HTERT RPE-1 (cell line): ENCODE data around the gene GPRC5C.

ENCODE experiments used
- in situ Hi-C: fragments of 300-500 bp; cut with MboI; formaldehyde crosslinking; loops from 4 replicates; pipeline ENCODE4 v1.14.3; 2020; ENCODE audit warnings: low sequenced_read_pairs

The GPRC5C gene

DNA sequence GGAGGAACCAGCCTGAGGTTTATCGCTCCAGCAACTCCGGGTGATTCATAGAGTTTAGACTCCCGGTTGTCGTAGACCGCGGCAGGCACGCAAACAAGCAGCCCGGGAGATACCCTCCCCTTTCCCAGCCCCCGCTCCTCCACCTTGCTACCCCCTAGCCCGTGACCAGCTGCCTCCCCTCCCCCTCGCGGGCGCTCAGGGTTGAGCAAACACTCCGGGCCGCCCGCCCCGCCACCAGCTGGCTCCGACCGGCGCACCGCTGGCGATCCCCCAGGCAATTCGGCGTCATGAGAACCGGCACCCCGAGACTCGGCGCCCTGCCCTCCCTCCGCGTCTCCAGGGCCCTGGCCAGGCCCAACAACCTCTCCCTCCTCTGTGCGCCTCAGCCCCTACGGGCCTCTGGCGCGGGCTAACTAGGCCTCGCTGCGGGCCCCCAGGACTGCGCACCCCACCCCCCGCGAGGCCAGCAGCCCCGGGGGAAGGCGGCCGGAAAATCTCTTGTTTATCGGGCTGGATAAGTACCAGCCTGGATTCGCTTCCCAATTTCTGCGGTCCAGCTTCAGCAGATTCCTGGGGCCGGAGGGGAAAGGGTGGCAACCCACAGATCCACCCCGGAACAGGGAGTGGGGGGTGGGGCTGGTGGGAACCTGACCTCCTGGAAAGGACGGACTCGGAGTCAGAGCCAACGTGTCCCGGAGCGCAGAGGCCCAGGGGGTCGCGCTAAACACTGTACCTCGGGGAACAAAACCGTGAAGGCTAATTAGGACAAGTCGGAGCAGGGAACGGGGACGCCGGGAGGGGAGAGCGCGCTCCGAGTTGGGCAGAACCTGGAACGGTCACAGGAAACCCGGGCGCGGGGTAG lies 951 bp upstream of the GPRC5C start:
- in situ Hi-C loops = no loop called here

- in situ Hi-C loops = no loop called here
Measured at GRCh38 chr17:74432424-74432690, 469 bp downstream of the GPRC5C start.

- in situ Hi-C loops = no loop called here
Measured at GRCh38 chr17:74432766-74433391, 991 bp downstream of the GPRC5C start.

- in situ Hi-C loops = no loop called here
Measured at GRCh38 chr17:74433421-74434121, 1.7 kb downstream of the GPRC5C start.

- in situ Hi-C loops = no loop called here
Measured at GRCh38 chr17:74435775-74436359, 4.0 kb downstream of the GPRC5C start.

DNA sequence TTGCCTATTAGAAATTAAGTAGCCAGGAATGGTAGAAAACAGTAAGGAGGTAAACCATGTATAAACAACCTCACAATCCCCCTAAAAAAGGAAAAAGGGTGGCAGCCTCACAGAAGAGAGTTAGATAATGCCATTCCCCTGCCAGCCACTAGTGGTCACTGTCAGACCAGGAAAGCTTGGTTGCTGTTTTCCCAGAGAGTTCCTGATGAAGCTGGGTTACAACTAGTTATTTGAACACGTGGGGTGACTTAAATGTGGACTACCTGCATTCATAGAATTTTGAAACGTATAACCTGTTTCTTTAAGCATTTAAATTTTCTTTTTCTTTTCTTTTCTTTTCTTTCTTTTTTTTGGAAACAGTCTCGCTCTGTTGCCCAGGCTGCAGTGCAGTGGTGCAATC lies 5.8 kb downstream of the GPRC5C start:
- in situ Hi-C loops = no loop called here

DNA sequence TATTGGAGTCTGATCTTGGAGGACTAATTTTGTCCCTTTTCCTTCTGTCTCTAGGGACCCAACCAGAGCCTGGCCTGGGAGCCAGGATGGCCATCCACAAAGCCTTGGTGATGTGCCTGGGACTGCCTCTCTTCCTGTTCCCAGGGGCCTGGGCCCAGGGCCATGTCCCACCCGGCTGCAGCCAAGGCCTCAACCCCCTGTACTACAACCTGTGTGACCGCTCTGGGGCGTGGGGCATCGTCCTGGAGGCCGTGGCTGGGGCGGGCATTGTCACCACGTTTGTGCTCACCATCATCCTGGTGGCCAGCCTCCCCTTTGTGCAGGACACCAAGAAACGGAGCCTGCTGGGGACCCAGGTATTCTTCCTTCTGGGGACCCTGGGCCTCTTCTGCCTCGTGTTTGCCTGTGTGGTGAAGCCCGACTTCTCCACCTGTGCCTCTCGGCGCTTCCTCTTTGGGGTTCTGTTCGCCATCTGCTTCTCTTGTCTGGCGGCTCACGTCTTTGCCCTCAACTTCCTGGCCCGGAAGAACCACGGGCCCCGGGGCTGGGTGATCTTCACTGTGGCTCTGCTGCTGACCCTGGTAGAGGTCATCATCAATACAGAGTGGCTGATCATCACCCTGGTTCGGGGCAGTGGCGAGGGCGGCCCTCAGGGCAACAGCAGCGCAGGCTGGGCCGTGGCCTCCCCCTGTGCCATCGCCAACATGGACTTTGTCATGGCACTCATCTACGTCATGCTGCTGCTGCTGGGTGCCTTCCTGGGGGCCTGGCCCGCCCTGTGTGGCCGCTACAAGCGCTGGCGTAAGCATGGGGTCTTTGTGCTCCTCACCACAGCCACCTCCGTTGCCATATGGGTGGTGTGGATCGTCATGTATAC lies 8.0 kb downstream of the GPRC5C start:
- in situ Hi-C loops = no loop called here

DNA sequence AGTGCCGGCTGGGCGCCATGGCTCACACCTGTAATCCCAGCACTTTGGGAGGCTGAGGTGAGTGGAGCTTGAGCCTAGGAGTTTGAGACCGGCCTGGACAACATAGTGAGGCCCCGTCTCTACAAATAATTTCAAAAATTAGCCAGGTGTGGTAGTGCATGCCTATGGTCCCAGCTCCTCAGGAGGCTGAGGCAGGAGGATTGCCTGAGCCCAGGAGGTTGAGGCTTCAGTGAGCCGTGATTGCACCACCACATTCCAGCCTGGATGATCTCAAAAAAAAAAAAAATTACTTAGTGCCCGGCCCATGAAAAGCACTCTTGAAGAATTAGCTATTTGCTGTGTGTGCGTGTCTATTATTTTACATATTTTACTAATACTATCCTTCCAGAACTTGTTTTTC lies 9.6 kb downstream of the GPRC5C start:
- in situ Hi-C loops = no loop called here

DNA sequence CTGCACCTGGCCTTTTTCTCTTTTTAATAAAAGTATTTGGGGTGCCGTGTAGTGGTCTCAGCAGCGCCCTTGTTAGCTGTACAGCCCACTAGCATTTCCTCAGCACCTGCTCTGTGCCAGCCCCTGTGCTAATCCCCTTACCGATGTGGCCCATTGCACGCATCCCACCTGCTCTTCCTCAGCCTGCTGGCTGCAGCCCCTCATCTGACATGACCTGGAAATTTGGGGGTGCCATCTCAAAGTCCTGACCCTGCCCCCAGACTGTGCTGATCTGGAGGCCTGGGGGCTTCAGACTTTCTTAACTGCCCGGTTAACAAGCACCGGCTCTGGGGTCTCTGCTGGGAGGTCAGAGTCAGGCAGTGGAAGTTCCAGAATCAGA lies 10.4 kb downstream of the GPRC5C start:
- in situ Hi-C loops = no loop called here

DNA sequence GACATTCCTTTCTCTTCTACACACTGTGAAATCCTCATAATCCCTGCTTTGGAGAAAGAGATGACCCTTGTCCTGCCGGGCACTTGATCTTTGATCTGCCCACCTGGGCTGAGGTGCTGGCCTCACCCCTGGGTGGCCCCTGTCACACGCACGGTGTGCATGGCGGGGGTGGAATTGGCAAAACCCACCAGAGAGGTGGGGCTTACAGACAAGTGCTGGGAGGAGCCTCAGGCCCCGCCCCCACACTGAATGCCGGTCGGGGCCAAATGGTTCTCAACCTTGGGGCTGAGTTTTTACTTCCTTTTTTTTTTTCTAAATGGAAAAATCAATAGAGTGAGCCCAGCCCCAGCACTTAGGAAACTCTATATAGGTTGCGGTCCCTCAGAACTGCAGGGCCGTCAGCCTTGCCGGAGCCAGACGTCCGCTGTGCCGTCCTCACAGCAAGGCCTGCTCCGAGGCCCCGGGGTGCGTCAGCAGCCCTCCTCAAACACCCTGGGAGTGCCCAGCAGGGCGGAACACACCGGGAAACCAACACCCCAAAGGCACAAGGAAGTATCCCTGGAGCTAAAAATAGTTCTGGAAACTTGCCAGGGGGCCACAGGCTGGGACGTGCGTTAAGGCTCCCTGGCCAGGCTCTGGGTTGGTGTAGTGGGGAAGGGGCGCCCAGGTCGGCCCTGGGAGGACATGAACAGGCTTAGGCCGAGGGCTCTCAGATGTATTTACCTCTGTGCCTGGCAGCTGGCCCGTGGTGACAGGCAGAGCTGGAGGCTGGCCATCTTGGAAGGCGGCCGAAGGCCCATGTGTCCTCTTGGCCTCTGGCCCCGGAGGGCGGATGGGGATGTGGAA lies 11.0 kb downstream of the GPRC5C start:
- in situ Hi-C loops = no loop called here

DNA sequence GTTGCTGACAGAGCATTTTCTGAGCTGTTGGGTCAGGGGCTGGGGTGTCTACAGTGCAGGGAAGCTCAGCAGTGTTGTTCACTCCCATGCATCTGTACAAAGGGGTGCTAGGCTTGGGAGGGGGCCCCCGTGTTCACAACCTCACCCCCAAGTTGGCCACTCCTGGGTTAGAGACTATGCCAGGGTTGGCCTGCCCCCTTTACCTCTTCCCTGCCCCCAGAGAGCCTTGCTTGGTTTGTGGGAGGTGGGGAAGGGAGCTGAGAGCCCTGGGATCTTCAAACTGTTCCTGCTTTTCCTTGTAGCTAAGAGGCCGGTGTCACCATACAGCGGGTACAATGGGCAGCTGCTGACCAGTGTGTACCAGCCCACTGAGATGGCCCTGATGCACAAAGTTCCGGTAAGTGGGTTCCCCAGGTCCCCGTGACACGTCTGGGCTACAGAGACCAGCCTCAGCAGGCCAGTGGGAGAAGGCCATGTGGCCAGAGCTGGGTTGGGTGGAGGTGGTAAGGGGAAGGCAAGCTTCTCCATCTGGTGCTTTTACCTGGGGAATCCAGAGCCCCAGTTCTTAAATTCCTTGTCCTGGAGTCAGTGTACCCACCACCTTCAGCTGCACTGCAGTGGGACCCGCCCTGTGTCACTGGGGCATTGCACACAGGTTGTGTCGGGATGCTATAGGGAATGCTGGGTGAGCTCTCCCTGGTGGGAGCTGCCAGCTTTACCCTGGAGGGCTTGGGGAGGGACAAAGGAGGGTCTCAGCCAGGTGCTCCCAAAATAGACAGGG lies 11.8 kb downstream of the GPRC5C start:
- in situ Hi-C loops = no loop called here

DNA sequence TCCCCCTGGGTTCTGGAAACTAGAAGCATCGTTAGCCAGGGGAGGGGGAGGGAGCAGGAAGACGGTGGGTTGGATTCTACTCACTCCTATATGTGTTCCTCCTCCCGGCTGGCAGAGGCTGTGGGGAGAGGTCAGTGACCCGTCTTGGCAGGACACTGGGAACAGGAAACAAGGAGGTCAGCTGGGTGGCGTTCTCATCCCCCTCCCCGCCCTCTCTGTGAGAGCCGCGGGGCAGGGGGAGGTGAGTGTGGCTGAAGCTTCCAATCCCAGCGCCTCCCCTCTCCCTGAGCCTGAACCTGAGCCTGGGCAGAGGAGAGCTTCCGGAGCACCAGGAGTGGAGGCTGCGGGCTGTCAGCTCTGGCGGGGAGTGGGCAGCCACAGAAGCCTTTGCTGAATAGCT lies 12.5 kb downstream of the GPRC5C start:
- in situ Hi-C loops = no loop called here

DNA sequence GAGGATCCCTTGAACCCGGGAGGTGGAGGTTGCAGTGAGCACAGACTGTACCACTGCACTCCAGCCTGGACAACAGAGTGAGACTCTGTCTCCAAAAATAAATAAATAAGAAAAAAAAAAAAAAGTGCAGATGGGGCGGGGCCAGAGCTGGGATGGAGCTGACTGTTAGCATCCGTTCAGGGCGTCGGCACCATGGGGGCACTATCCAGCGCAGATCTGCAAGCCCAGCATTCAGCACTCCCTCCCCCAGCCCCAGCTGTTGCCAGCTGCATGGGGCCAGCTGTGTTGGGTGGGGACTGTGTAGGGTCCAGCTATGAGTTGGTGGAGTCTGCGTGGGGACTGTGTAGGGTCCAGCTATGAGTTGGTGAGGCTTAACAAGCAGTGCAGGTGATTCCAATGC lies 13.3 kb downstream of the GPRC5C start:
- in situ Hi-C loops = no loop called here

DNA sequence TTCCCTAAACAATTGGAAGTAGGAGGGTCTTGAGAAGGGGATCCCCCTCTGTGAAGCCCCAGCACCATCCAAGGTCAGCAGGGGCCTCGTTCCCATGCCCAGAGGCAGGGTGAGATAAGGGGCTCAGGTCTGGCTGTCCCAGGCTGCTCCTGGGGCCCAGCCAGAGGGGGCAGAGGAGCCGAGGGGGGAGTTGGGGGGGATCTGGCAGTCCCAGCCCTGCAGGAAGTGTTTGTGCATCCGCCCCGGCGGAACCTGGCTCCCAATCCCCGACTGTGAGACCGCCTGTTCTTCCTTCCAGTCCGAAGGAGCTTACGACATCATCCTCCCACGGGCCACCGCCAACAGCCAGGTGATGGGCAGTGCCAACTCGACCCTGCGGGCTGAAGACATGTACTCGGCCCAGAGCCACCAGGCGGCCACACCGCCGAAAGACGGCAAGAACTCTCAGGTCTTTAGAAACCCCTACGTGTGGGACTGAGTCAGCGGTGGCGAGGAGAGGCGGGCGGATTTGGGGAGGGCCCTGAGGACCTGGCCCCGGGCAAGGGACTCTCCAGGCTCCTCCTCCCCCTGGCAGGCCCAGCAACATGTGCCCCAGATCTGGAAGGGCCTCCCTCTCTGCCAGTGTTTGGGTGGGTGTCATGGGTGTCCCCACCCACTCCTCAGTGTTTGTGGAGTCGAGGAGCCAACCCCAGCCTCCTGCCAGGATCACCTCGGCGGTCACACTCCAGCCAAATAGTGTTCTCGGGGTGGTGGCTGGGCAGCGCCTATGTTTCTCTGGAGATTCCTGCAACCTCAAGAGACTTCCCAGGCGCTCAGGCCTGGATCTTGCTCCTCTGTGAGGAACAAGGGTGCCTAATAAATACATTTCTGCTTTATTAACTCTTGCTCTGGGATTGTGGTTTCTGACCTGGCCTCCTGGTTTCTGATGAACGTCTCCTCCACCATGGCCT lies 14.9 kb downstream of the GPRC5C start:
- in situ Hi-C loops = no loop called here

DNA sequence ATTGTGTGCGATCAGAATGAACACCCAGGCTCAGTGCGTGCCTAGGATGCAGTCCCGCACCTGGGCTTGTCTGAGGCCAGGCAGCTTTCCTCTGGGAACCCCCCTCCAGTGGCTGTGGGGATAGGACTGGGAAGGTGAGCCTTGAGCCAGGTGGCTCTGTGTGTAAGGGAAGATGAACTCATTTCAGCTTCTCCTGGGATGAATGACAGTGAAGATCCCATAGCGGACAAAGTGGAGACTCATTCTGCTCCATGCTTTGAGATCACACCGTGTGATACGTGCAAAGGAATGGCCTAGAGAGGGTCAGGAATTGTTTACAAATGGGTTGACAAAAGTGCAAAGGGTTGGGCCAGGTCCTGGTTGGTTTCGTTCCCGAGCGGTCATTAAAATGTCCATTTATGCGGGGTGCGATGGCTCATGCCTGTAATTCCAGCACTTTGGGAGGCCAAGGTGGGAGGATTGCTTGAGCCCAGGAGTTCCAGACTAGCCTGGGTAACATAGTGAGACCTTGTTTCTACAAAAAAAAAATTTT lies 15.8 kb downstream of the GPRC5C start:
- in situ Hi-C loops = no loop called here

GRCh38 chr17:74448756-74449155 lies 16.9 kb downstream of the GPRC5C start:
- in situ Hi-C loops = no loop called here

GRCh38 chr17:74449306-74449705 lies 17.4 kb downstream of the GPRC5C start:
- in situ Hi-C loops = no loop called here

- in situ Hi-C loops = no loop called here
Measured at GRCh38 chr17:74449773-74450172, 17.9 kb downstream of the GPRC5C start.
